ENCODE measurements around the gene LRRC7. TPM values are rescaled to one million over a fixed set of nuclear protein-coding genes. Genes with fewer than 3 reads are reported as not detected.

LRRC7 gene
- total and polyA plus RNA-seq, 2 experiments from 2014 or later: 1.2 TPM; not detected in 1

DNA sequence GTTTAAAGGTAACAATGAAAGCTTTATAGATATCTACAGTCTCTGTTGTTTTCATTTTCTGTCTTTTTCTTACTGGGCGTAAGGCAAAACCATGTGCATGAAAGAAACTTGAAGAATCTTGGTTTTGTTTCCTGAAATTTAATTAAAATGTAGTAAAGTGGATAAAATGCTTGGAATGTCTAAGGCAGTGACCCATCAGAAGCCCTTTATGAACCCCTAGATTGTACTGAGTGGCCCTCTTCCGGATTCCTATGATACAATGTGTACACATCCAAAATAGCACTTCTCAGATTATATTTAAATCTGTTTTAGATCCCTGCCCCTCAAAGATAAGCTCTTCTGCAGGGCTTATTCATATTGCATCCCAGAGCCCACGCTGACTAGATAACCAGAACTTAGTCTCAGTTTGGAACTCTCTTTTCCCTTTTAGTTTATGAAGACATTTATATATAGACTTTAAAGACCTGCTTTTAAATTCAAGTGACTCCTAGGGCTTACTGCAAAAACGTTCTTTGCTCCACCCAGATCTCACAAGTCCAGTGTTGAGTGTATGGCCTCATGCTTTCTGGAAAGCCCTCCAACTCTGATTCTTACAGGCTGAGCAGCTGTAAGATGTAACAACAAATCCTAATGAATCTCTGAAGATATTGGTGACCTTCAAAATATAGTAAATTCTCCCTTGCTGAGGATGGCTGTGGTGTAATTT, 142.9 kb downstream of the LRRC7 start:
- Mint-ChIP-seq H3K4me1 (no peaks in the 10 kb centered on the region), H3K36me3 (ENCODE audit: low read depth) (no peaks in the 10 kb centered on the region), H3K4me3 (no peak overlapping the region), H3K27me3 (ENCODE audit: insufficient read depth, low read depth, poor library complexity) (no peaks in the 10 kb centered on the region), H3K9me3 (no peaks in the 10 kb centered on the region), H3K27ac (no peak overlapping the region)
- ATAC-seq (no peak), DNase-seq (ENCODE audit: low spot score) (no peak)
- Histone ChIP-seq H3K36me3 (ENCODE audit: insufficient read depth) (no peaks in the 10 kb centered on the region), H3F3A (replicated peaks; ENCODE audit: low read depth) (no peaks in the 10 kb centered on the region), H3K4me3 (no peak overlapping the region), H3K4me1 (ENCODE audit: insufficient read depth) (no peaks in the 10 kb centered on the region), H3K27me3 (ENCODE audit: insufficient read depth) (no peaks in the 10 kb centered on the region), H2AFZ (no peak overlapping the region), H3K79me2 (replicated peaks; ENCODE audit: insufficient read depth) (no peaks in the 10 kb centered on the region), H3K9me2 (ENCODE audit: insufficient read depth) (no peaks in the 10 kb centered on the region), H3K27ac (ENCODE audit: low read depth) (no peak overlapping the region), H3K4me2 (no peak overlapping the region), H4K20me1 (replicated peaks; ENCODE audit: insufficient read depth) (no peaks in the 10 kb centered on the region)
- TF ChIP-seq, protein P1, sequence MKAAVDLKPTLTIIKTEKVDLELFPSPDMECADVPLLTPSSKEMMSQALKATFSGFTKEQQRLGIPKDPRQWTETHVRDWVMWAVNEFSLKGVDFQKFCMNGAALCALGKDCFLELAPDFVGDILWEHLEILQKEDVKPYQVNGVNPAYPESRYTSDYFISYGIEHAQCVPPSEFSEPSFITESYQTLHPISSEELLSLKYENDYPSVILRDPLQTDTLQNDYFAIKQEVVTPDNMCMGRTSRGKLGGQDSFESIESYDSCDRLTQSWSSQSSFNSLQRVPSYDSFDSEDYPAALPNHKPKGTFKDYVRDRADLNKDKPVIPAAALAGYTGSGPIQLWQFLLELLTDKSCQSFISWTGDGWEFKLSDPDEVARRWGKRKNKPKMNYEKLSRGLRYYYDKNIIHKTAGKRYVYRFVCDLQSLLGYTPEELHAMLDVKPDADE (IDR thresholded peaks at IDR 0.05): no peak
- TF ChIP-seq EZH2phosphoT487 (IDR thresholded peaks at IDR 0.05; ENCODE audit: unreplicated experiment): no peak
- TF ChIP-seq, protein P2, sequence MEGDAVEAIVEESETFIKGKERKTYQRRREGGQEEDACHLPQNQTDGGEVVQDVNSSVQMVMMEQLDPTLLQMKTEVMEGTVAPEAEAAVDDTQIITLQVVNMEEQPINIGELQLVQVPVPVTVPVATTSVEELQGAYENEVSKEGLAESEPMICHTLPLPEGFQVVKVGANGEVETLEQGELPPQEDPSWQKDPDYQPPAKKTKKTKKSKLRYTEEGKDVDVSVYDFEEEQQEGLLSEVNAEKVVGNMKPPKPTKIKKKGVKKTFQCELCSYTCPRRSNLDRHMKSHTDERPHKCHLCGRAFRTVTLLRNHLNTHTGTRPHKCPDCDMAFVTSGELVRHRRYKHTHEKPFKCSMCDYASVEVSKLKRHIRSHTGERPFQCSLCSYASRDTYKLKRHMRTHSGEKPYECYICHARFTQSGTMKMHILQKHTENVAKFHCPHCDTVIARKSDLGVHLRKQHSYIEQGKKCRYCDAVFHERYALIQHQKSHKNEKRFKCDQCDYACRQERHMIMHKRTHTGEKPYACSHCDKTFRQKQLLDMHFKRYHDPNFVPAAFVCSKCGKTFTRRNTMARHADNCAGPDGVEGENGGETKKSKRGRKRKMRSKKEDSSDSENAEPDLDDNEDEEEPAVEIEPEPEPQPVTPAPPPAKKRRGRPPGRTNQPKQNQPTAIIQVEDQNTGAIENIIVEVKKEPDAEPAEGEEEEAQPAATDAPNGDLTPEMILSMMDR (conservative IDR thresholded peaks at IDR 0.05; ENCODE audit: low read depth in 2 of 2): no peak
- no peak for TF ChIP-seq CREB1 (CRISPR knock-in tag; IDR thresholded peaks at IDR 0.05; ENCODE audit: low read depth)
- no peak for TF ChIP-seq NANOG (IDR thresholded peaks at IDR 0.05; ENCODE audit: borderline replicate concordance)
- TF ChIP-seq ZNF114 (CRISPR knock-in tag; IDR thresholded peaks at IDR 0.05): no peak
- no peak for TF ChIP-seq EZH2 (IDR thresholded peaks at IDR 0.05; ENCODE audit: low read depth, unreplicated experiment)
- no peak for TF ChIP-seq STAT1 (IDR thresholded peaks at IDR 0.05; ENCODE audit: unreplicated experiment)
- TF ChIP-seq, protein P3, sequence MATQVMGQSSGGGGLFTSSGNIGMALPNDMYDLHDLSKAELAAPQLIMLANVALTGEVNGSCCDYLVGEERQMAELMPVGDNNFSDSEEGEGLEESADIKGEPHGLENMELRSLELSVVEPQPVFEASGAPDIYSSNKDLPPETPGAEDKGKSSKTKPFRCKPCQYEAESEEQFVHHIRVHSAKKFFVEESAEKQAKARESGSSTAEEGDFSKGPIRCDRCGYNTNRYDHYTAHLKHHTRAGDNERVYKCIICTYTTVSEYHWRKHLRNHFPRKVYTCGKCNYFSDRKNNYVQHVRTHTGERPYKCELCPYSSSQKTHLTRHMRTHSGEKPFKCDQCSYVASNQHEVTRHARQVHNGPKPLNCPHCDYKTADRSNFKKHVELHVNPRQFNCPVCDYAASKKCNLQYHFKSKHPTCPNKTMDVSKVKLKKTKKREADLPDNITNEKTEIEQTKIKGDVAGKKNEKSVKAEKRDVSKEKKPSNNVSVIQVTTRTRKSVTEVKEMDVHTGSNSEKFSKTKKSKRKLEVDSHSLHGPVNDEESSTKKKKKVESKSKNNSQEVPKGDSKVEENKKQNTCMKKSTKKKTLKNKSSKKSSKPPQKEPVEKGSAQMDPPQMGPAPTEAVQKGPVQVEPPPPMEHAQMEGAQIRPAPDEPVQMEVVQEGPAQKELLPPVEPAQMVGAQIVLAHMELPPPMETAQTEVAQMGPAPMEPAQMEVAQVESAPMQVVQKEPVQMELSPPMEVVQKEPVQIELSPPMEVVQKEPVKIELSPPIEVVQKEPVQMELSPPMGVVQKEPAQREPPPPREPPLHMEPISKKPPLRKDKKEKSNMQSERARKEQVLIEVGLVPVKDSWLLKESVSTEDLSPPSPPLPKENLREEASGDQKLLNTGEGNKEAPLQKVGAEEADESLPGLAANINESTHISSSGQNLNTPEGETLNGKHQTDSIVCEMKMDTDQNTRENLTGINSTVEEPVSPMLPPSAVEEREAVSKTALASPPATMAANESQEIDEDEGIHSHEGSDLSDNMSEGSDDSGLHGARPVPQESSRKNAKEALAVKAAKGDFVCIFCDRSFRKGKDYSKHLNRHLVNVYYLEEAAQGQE (IDR thresholded peaks at IDR 0.05; ENCODE audit: unreplicated experiment): no peak
- TF ChIP-seq ZNF331 (CRISPR knock-in tag; IDR thresholded peaks at IDR 0.05; ENCODE audit: low read depth): no peak
- TF ChIP-seq POLR2AphosphoS5 (IDR thresholded peaks at IDR 0.05; ENCODE audit: low read depth): no peak
- no peak for TF ChIP-seq JUNB (IDR thresholded peaks at IDR 0.05; ENCODE audit: unreplicated experiment)
- TF ChIP-seq, protein P4, sequence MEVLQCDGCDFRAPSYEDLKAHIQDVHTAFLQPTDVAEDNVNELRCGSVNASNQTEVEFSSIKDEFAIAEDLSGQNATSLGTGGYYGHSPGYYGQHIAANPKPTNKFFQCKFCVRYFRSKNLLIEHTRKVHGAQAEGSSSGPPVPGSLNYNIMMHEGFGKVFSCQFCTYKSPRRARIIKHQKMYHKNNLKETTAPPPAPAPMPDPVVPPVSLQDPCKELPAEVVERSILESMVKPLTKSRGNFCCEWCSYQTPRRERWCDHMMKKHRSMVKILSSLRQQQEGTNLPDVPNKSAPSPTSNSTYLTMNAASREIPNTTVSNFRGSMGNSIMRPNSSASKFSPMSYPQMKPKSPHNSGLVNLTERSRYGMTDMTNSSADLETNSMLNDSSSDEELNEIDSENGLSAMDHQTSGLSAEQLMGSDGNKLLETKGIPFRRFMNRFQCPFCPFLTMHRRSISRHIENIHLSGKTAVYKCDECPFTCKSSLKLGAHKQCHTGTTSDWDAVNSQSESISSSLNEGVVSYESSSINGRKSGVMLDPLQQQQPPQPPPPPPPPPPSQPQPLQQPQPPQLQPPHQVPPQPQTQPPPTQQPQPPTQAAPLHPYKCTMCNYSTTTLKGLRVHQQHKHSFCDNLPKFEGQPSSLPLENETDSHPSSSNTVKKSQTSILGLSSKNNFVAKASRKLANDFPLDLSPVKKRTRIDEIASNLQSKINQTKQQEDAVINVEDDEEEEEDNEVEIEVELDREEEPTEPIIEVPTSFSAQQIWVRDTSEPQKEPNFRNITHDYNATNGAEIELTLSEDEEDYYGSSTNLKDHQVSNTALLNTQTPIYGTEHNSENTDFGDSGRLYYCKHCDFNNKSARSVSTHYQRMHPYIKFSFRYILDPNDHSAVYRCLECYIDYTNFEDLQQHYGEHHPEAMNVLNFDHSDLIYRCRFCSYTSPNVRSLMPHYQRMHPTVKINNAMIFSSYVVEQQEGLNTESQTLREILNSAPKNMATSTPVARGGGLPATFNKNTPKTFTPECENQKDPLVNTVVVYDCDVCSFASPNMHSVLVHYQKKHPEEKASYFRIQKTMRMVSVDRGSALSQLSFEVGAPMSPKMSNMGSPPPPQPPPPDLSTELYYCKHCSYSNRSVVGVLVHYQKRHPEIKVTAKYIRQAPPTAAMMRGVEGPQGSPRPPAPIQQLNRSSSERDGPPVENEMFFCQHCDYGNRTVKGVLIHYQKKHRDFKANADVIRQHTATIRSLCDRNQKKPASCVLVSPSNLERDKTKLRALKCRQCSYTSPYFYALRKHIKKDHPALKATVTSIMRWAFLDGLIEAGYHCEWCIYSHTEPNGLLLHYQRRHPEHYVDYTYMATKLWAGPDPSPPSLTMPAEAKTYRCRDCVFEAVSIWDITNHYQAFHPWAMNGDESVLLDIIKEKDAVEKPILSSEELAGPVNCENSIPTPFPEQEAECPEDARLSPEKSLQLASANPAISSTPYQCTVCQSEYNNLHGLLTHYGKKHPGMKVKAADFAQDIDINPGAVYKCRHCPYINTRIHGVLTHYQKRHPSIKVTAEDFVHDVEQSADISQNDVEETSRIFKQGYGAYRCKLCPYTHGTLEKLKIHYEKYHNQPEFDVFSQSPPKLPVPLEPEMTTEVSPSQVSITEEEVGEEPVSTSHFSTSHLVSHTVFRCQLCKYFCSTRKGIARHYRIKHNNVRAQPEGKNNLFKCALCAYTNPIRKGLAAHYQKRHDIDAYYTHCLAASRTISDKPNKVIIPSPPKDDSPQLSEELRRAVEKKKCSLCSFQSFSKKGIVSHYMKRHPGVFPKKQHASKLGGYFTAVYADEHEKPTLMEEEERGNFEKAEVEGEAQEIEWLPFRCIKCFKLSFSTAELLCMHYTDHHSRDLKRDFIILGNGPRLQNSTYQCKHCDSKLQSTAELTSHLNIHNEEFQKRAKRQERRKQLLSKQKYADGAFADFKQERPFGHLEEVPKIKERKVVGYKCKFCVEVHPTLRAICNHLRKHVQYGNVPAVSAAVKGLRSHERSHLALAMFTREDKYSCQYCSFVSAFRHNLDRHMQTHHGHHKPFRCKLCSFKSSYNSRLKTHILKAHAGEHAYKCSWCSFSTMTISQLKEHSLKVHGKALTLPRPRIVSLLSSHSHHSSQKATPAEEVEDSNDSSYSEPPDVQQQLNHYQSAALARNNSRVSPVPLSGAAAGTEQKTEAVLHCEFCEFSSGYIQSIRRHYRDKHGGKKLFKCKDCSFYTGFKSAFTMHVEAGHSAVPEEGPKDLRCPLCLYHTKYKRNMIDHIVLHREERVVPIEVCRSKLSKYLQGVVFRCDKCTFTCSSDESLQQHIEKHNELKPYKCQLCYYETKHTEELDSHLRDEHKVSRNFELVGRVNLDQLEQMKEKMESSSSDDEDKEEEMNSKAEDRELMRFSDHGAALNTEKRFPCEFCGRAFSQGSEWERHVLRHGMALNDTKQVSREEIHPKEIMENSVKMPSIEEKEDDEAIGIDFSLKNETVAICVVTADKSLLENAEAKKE (CRISPR knock-in tag; IDR thresholded peaks at IDR 0.05): no peak
